GM18505 (cell line): ENCODE measurements around the gene CCT6B.

Experiments
- ATAC-seq: cut with Tn5 transposase; IDR thresholded peaks from one replicate; pipeline ENCODE4 v1.9.1; 2021; ENCODE audit not compliant: unreplicated experiment
- POLR2A ChIP-seq: IDR thresholded peaks from 4 replicates; pipeline ENCODE4 v1.6.1; 2011; ENCODE audit warnings: borderline replicate concordance; ENCODE audit not compliant: insufficient read depth, insufficient read length; ENCODE audit errors: extremely low read depth

The CCT6B gene

DNA sequence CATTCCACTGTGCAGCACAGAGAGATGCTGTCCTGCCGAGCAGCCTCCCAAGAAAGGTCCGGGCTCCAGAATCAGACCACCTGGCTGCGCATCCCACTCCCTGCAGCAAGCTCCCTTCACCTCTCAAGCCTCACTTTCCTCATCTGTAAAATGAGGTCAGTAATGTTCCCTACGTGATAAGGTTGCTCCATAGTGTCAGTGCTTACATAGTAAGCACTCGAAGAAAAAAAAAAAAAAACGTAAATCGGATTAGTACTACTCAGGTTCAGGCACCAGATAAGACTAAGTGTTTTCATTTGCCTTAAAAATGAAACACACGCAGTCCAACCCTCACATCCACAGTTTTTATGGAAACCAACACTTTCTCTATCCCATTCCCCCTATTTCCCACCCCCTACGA is 76.7 kb downstream of the CCT6B start:
- no peak for TF ChIP-seq POLR2A

DNA sequence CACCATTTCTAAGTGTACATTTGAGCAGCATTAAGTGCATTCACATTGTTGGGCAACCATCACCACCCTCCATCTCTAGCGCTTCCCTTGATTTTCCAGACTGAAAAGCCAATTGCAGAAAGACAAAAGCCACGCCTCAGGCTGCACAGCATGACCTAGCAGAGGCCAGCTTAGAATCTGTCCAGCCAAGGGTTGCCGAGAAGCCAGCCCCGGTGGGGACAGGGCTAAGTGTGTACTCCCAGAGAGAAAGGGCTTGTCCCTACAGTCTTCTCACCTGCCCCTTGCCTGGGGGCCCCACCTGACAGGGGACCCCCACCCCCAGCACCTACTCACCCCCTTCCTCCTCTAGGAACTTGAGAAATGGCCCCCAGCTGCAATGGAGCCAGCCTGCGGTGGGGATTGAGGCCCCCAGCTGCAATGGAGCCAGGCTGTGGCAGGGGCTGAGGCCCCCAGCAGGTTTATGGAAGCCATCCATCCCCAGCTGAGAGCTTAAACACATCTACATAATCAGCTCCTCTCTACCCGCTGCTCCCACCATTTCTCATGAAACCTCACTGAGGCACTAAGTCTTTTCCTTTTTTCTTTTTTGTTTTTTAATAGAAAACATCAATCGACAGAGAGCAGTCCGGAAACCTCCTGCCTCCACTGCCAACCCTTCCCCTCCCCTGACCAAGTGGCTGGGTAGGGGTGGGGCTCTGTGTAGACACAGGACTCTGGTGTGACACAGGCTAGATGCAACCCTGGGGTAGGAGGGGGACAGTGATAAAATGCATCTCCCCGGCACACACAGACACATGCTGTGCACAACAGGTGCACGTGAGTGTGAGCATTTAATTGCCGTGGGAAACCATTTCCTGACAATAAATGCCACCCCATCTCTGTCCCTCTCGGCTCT is 77.9 kb downstream of the CCT6B start:
- no peak for ATAC-seq
- TF ChIP-seq POLR2A: no peak

More for the DNA sequence above, 76.7 kb downstream of the CCT6B start:
- ATAC-seq: no peak

DNA sequence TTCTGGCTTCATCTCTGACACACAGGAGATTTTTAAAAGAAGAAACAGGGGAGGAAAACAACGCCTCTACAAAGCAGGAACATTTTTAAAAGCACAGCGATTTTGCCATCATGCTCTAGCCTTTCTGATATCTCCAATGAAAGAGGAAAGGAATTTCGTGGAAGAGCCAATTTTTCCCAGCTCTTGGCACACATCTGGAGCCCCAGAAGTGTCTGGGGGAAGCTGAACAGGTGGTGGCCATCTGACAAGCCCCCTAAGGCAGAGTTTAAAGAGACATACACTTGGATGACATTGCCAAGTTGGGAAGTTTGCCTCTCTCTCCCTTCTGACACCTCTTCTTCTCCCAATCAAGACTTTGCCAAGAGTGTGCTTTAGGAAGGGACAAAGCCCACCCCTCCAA is 82.1 kb downstream of the CCT6B start:
- ATAC-seq: no peak
- TF ChIP-seq POLR2A: no peak
